HEK293 (cell line): ENCODE data around the gene UNK.

Experiments used
- BCL11B ChIP-seq: fragments of 450-650 bp; formaldehyde crosslinking; IDR thresholded peaks from 2 replicates; pipeline ENCODE4 v1.5.1; 2016; ENCODE audit warnings: low read depth, missing biosample characterization, missing genetic modification characterization
- BCL6B ChIP-seq: fragments of 450-650 bp; formaldehyde crosslinking; IDR thresholded peaks from 2 replicates; pipeline ENCODE4 v1.5.1; 2017; ENCODE audit warnings: missing biosample characterization, missing genetic modification characterization
- GLI4 ChIP-seq: fragments of 450-650 bp; formaldehyde crosslinking; IDR thresholded peaks from 2 replicates; pipeline ENCODE4 v1.5.1; 2016; ENCODE audit warnings: missing biosample characterization, missing genetic modification characterization
- HOXD13 ChIP-seq: sonication (generic); formaldehyde crosslinking; IDR thresholded peaks from 2 replicates; pipeline ENCODE4 v1.8.0; 2022; ENCODE audit warnings: missing genetic modification reagents, borderline replicate concordance
- KLF8 ChIP-seq: fragments of 450-650 bp; formaldehyde crosslinking; IDR thresholded peaks from 2 replicates; pipeline ENCODE4 v1.5.1; 2016; ENCODE audit warnings: missing biosample characterization, missing genetic modification characterization
- MEIS1 ChIP-seq: sonication (generic); formaldehyde crosslinking; IDR thresholded peaks from 2 replicates; pipeline ENCODE4 v1.8.1; 2022; ENCODE audit warnings: missing genetic modification reagents, mild to moderate bottlenecking, borderline replicate concordance
- PRDM1 ChIP-seq: fragments of 450-650 bp; formaldehyde crosslinking; IDR thresholded peaks from 2 replicates; pipeline ENCODE4; 2016; ENCODE audit warnings: missing biosample characterization, missing genetic modification characterization
- RBAK ChIP-seq: fragments of 450-650 bp; formaldehyde crosslinking; IDR thresholded peaks from 2 replicates; pipeline ENCODE4 v1.5.1; 2016; ENCODE audit warnings: missing biosample characterization, missing genetic modification characterization
- TRIM28 ChIP-seq: IDR thresholded peaks from 2 replicates; pipeline ENCODE4 v1.6.1; 2011; ENCODE audit warnings: low read length, control low read depth, borderline replicate concordance
- ZBTB10 ChIP-seq: fragments of 450-650 bp; formaldehyde crosslinking; IDR thresholded peaks from 2 replicates; pipeline ENCODE4 v1.5.1; 2016; ENCODE audit warnings: missing biosample characterization, missing genetic modification characterization
- ZBTB11 ChIP-seq: fragments of 450-650 bp; formaldehyde crosslinking; conservative IDR thresholded peaks from 2 replicates; pipeline ENCODE4 v1.5.1; 2016; ENCODE audit warnings: low read depth, missing biosample characterization, missing genetic modification characterization
- ZBTB7A ChIP-seq: fragments of 450-650 bp; formaldehyde crosslinking; IDR thresholded peaks from 2 replicates; pipeline ENCODE4 v1.5.1; 2016; ENCODE audit warnings: low read depth, missing biosample characterization, missing genetic modification characterization
- ZBTB8A ChIP-seq: fragments of 450-650 bp; formaldehyde crosslinking; IDR thresholded peaks from 2 replicates; pipeline ENCODE4 v1.5.1; 2016; ENCODE audit warnings: missing biosample characterization, missing genetic modification characterization
- ZFP3 ChIP-seq: fragments of 450-650 bp; formaldehyde crosslinking; IDR thresholded peaks from 2 replicates; pipeline ENCODE4 v1.5.1; 2016; ENCODE audit warnings: low read depth, missing biosample characterization, missing genetic modification characterization
- ZNF10 ChIP-seq: fragments of 450-650 bp; formaldehyde crosslinking; IDR thresholded peaks from 2 replicates; pipeline ENCODE4 v1.5.1; 2017; ENCODE audit warnings: missing biosample characterization, missing genetic modification characterization
- ZNF174 ChIP-seq: fragments of 450-650 bp; formaldehyde crosslinking; IDR thresholded peaks from 2 replicates; pipeline ENCODE4 v1.5.0; 2017; ENCODE audit warnings: missing biosample characterization, mild to moderate bottlenecking, missing genetic modification characterization
- ZNF175 ChIP-seq: fragments of 450-650 bp; formaldehyde crosslinking; IDR thresholded peaks from 2 replicates; pipeline ENCODE4 v1.5.1; 2016; ENCODE audit warnings: missing biosample characterization, missing genetic modification characterization
- ZNF18 ChIP-seq: fragments of 450-650 bp; formaldehyde crosslinking; IDR thresholded peaks from 2 replicates; pipeline ENCODE4 v1.5.1; 2016; ENCODE audit warnings: missing biosample characterization, missing genetic modification characterization
- ZNF19 ChIP-seq: fragments of 450-650 bp; formaldehyde crosslinking; IDR thresholded peaks from 2 replicates; pipeline ENCODE4; 2016; ENCODE audit warnings: missing biosample characterization, missing genetic modification characterization, low read depth
- ZNF274 ChIP-seq, 2 experiments: fragments of 200-500 bp in 1 of 2; fragments of 450-650 bp in 1 of 2; sonication (Bioruptor generic) in 1 of 2; formaldehyde crosslinking in 1 of 2; IDR thresholded peaks; 2 replicates each; pipeline versions ENCODE4 v1.5.1 to v1.6.1; 2014 to 2016; ENCODE audit warnings: borderline replicate concordance in 1 of 2, inconsistent platforms in 1 of 2, low read length in 1 of 2, missing biosample characterization in 1 of 2, missing genetic modification characterization in 1 of 2
- ZNF335 ChIP-seq: fragments of 450-650 bp; formaldehyde crosslinking; conservative IDR thresholded peaks from 2 replicates; pipeline ENCODE4 v1.5.1; 2016; ENCODE audit warnings: missing biosample characterization, missing genetic modification characterization
- ZNF366 ChIP-seq: fragments of 450-650 bp; formaldehyde crosslinking; conservative IDR thresholded peaks from 2 replicates; pipeline ENCODE4 v1.5.1; 2016; ENCODE audit warnings: missing biosample characterization, missing genetic modification characterization
- ZNF37A ChIP-seq: fragments of 450-650 bp; IDR thresholded peaks from 2 replicates; pipeline ENCODE4 v1.5.1; 2018; ENCODE audit warnings: missing biosample characterization, missing genetic modification characterization
- ZNF426 ChIP-seq: fragments of 450-650 bp; formaldehyde crosslinking; IDR thresholded peaks from 2 replicates; pipeline ENCODE4 v1.5.1; 2017; ENCODE audit warnings: missing biosample characterization, missing genetic modification characterization, mild to moderate bottlenecking, inconsistent platforms, moderate library complexity
- ZNF510 ChIP-seq: fragments of 450-650 bp; formaldehyde crosslinking; IDR thresholded peaks from 2 replicates; pipeline ENCODE4 v1.5.1; 2018; ENCODE audit warnings: mild to moderate bottlenecking, missing genetic modification characterization, missing biosample characterization; ENCODE audit not compliant: insufficient replicate concordance
- ZNF521 ChIP-seq: fragments of 450-650 bp; formaldehyde crosslinking; IDR thresholded peaks from 2 replicates; pipeline ENCODE4 v1.5.1; 2017; ENCODE audit warnings: missing biosample characterization, mild to moderate bottlenecking, missing genetic modification characterization
- ZNF596 ChIP-seq: fragments of 450-650 bp; IDR thresholded peaks from 2 replicates; pipeline ENCODE4 v1.5.0; 2018; ENCODE audit warnings: missing biosample characterization, mild to moderate bottlenecking, missing genetic modification characterization, moderate library complexity
- ZNF621 ChIP-seq: fragments of 450-650 bp; formaldehyde crosslinking; IDR thresholded peaks from 2 replicates; pipeline ENCODE4 v1.5.1; 2017; ENCODE audit warnings: missing biosample characterization, missing genetic modification characterization
- ZNF645 ChIP-seq: fragments of 450-650 bp; formaldehyde crosslinking; IDR thresholded peaks from 2 replicates; pipeline ENCODE4; 2016; ENCODE audit warnings: missing biosample characterization, missing genetic modification characterization
- ZNF664 ChIP-seq: fragments of 450-650 bp; formaldehyde crosslinking; IDR thresholded peaks from 2 replicates; pipeline ENCODE4 v1.5.1; 2016; ENCODE audit warnings: missing biosample characterization, missing genetic modification characterization
- ZNF792 ChIP-seq: fragments of 450-650 bp; formaldehyde crosslinking; IDR thresholded peaks from 2 replicates; pipeline ENCODE4 v1.5.1; 2016; ENCODE audit warnings: missing biosample characterization, missing genetic modification characterization

The UNK gene

GRCh38 chr17:75764711-75765421, 19.7 kb upstream of the UNK start, which contains the start of gene GALK1 (continued):
- no peak for TF ChIP-seq ZNF645
- TF ChIP-seq ZFP3, result no peak
- no peak for TF ChIP-seq ZNF174 (tag by site-specific recombination)
- TF ChIP-seq BCL6B, result no peak
- TF ChIP-seq RBAK (tag by site-specific recombination), result no peak
- peak; percentile 96 for TF ChIP-seq ZNF335 (tag by site-specific recombination)
- no peak for TF ChIP-seq ZNF664 (tag by site-specific recombination)
- TF ChIP-seq ZNF596 (tag by site-specific recombination), result no peak
- TF ChIP-seq ZNF19, result no peak
- no peak for TF ChIP-seq ZNF175 (tag by site-specific recombination)
- no peak for TF ChIP-seq ZNF10
- TF ChIP-seq ZBTB11 (tag by site-specific recombination), result peak; percentile 88
- TF ChIP-seq ZNF621 (tag by site-specific recombination), result no peak
- 0 out of 2 replicates have a peak, but pooled peaks have one; percentile 4 for TF ChIP-seq BCL11B (tag by site-specific recombination)
- TF ChIP-seq ZBTB8A (tag by site-specific recombination), result 0 out of 2 replicates have a peak, but pooled peaks have one; percentile 17
- no peak for TF ChIP-seq ZNF510 (tag by site-specific recombination)
- no peak for TF ChIP-seq ZNF792 (tag by site-specific recombination)
- no peak for TF ChIP-seq GLI4 (tag by site-specific recombination)
- TF ChIP-seq ZNF521 (tag by site-specific recombination), result no peak
- TF ChIP-seq TRIM28, result no peak
- TF ChIP-seq HOXD13 (CRISPR knock-in tag), result no peak
- TF ChIP-seq ZNF18 (tag by site-specific recombination), result no peak
- peak; percentile 48; the same call in 1 of the 2 replicates for TF ChIP-seq KLF8 (tag by site-specific recombination)
- TF ChIP-seq MEIS1 (CRISPR knock-in tag), result no peak
- no peak for TF ChIP-seq ZNF274 (IDR thresholded peaks at IDR 0.05; ENCODE audit: low read length)
- no peak for TF ChIP-seq ZNF274 (tag by site-specific recombination; IDR thresholded peaks at IDR 0.05; ENCODE audit: borderline replicate concordance)
- peak; percentile 52; the same call in 1 of the 2 replicates for TF ChIP-seq ZBTB10
- no peak for TF ChIP-seq ZNF426 (tag by site-specific recombination)
- peak; percentile 50; the same call in 1 of the 2 replicates for TF ChIP-seq ZNF366 (tag by site-specific recombination)
- TF ChIP-seq ZNF37A (tag by site-specific recombination), result no peak
- TF ChIP-seq ZBTB7A (tag by site-specific recombination), result no peak
- TF ChIP-seq PRDM1 (tag by site-specific recombination), result no peak
